Measurements from ENCODE around the gene GP2.

GP2 gene

GRCh38 chr16:20327444-20328041, at the start of gene GP2:
Gene GP2 (minus strand): TSS chr16:20327513. CDS start chr16:20326431, 1,082 bp downstream.
- no peak for DNase-seq

- no peak for DNase-seq
Measured at GRCh38 chr16:20372701-20373100, 45.4 kb upstream of the GP2 start.

GRCh38 chr16:20369452-20370054, 42.2 kb upstream of the GP2 start:
- no peak for DNase-seq

GRCh38 chr16:20364051-20364450, 36.7 kb upstream of the GP2 start:
- DNase-seq, result no peak

GRCh38 chr16:20363191-20363590, 35.9 kb upstream of the GP2 start:
- no peak for DNase-seq

- DNase-seq, result no peak
Measured at GRCh38 chr16:20359997-20360396, 32.7 kb upstream of the GP2 start.

- no peak for DNase-seq
Measured at GRCh38 chr16:20355114-20355782, 27.9 kb upstream of the GP2 start.

GRCh38 chr16:20353379-20353778, 26.1 kb upstream of the GP2 start:
- no peak for DNase-seq

- no peak for DNase-seq
Measured at GRCh38 chr16:20352615-20353014, 25.3 kb upstream of the GP2 start, which contains the start of gene UMOD. Gene UMOD (minus strand): TSS chr16:20352715. CDS start chr16:20350737, 1,978 bp downstream.

- DNase-seq, result no peak
Measured at GRCh38 chr16:20349615-20350014, 22.3 kb upstream of the GP2 start.

- peak; percentile 9 to 62 for DNase-seq
Measured at GRCh38 chr16:20348365-20349185, 21.3 kb upstream of the GP2 start.

- DNase-seq, result no peak
Measured at GRCh38 chr16:20347666-20348364, 20.5 kb upstream of the GP2 start.

- DNase-seq, result no peak
Measured at GRCh38 chr16:20344611-20345010, 17.3 kb upstream of the GP2 start.

- no peak for DNase-seq
Measured at GRCh38 chr16:20339744-20340143, 12.4 kb upstream of the GP2 start.

- DNase-seq, result no peak
Measured at GRCh38 chr16:20336955-20337354, 9.6 kb upstream of the GP2 start.

GRCh38 chr16:20334396-20334795, 7.1 kb upstream of the GP2 start:
- no peak for DNase-seq

- DNase-seq, result no peak
Measured at GRCh38 chr16:20333120-20333519, 5.8 kb upstream of the GP2 start.

GRCh38 chr16:20332411-20332810, 5.1 kb upstream of the GP2 start:
- no peak for DNase-seq

- DNase-seq, result no peak
Measured at GRCh38 chr16:20331635-20332034, 4.3 kb upstream of the GP2 start.

GRCh38 chr16:20329392-20330138, 2.3 kb upstream of the GP2 start:
- DNase-seq, result no peak

- no peak for DNase-seq
Measured at GRCh38 chr16:20326321-20326720, 992 bp downstream of the GP2 start.

GRCh38 chr16:20325005-20325404, 2.3 kb downstream of the GP2 start:
- no peak for DNase-seq

Data from NCI-H1930 (cell line).